Astrocyte (in vitro differentiated cells and primary cell): ENCODE measurements around the gene COX20. TPM values are rescaled to one million over a fixed set of nuclear protein-coding genes. Genes with fewer than 3 reads are reported as not detected.
"Not testable (repeated sequence)": the region's sequence is repeated elsewhere in the genome, so short reads cannot be mapped to it uniquely, and the experiment has no call there.

ENCODE experiments used
- DNase-seq: peaks from one replicate; pipeline ENCODE4 v3.0.0-alpha.2; 2010; ENCODE audit warnings: low read depth
- FAIRE-seq: peaks from 2 replicates; lab custom pipeline; 2011; peaks lifted over from hg19 to GRCh38; lab: Jason Lieb, UNC
- H2AFZ ChIP-seq: 2 replicates; pipeline ENCODE4 v1.6.0; 2012; ENCODE audit warnings: low read depth, low read length, inconsistent platforms
- H3K27ac ChIP-seq: 2 replicates; pipeline ENCODE4 v1.5.1; 2011; ENCODE audit warnings: low read depth, low read length, inconsistent platforms
- H3K27me3 ChIP-seq: 2 replicates; pipeline ENCODE4 v1.6.0; 2011; ENCODE audit warnings: low read length, inconsistent platforms; ENCODE audit not compliant: insufficient read depth
- H3K36me3 ChIP-seq: 2 replicates; pipeline ENCODE4 v1.5.1; 2011; ENCODE audit warnings: low read length, inconsistent platforms; ENCODE audit not compliant: insufficient read depth
- H3K4me1 ChIP-seq: 2 replicates; pipeline ENCODE4 v1.5.1; 2011; ENCODE audit warnings: low read length, inconsistent platforms; ENCODE audit not compliant: insufficient read depth
- H3K4me2 ChIP-seq: 2 replicates; pipeline ENCODE4 v1.6.0; 2012; ENCODE audit warnings: low read length, inconsistent platforms
- H3K4me3 ChIP-seq: 2 replicates; pipeline ENCODE4 v1.5.1; 2011; ENCODE audit warnings: low read depth, mild to moderate bottlenecking, low read length, inconsistent platforms; ENCODE audit not compliant: insufficient read depth
- H3K79me2 ChIP-seq: 2 replicates; pipeline ENCODE4 v1.6.0; 2012; ENCODE audit warnings: mild to moderate bottlenecking, low read length, inconsistent platforms; ENCODE audit not compliant: insufficient read depth
- H3K9ac ChIP-seq: 2 replicates; pipeline ENCODE4 v1.6.0; 2012; ENCODE audit warnings: mild to moderate bottlenecking, low read length, inconsistent platforms
- H3K9me3 ChIP-seq: 2 replicates; pipeline ENCODE4 v1.5.1; 2012; ENCODE audit warnings: low read depth, mild to moderate bottlenecking, low read length, inconsistent platforms; ENCODE audit not compliant: insufficient read depth
- H4K20me1 ChIP-seq: 2 replicates; pipeline ENCODE4 v1.6.0; 2012; ENCODE audit warnings: low read length, inconsistent platforms; ENCODE audit not compliant: insufficient read depth
- H3K27ac Mint-ChIP-seq: one replicate; pipeline ENCODE4 v1.8.0; 2021; ENCODE audit warnings: mild to moderate bottlenecking, mixed read lengths; ENCODE audit not compliant: unreplicated experiment
- H3K27me3 Mint-ChIP-seq: one replicate; pipeline ENCODE4 v1.8.0; 2021; ENCODE audit warnings: low read depth, mixed read lengths; ENCODE audit not compliant: unreplicated experiment
- H3K36me3 Mint-ChIP-seq: one replicate; pipeline ENCODE4 v1.8.0; 2021; ENCODE audit warnings: low read depth, mixed read lengths; ENCODE audit not compliant: unreplicated experiment
- H3K4me1 Mint-ChIP-seq: one replicate; pipeline ENCODE4 v1.8.0; 2021; ENCODE audit warnings: low read depth, mixed read lengths; ENCODE audit not compliant: unreplicated experiment
- H3K4me3 Mint-ChIP-seq: one replicate; pipeline ENCODE4 v1.8.0; 2021; ENCODE audit warnings: mild to moderate bottlenecking, moderate library complexity, mixed read lengths; ENCODE audit not compliant: unreplicated experiment
- H3K9me3 Mint-ChIP-seq: one replicate; pipeline ENCODE4 v1.8.0; 2021; ENCODE audit warnings: mild to moderate bottlenecking, mixed read lengths; ENCODE audit not compliant: unreplicated experiment
- EZH2 ChIP-seq: IDR thresholded peaks from 2 replicates; pipeline ENCODE4 v1.6.1; 2012; ENCODE audit warnings: mild to moderate bottlenecking, low read length, inconsistent platforms; ENCODE audit not compliant: insufficient read depth
- total RNA-seq: library from RNA; stranded (reverse); gene quantifications from 2 replicates; pipeline ENCODE4 v1.2.1, GENCODE V29; 2021
- TF ChIP-seq, protein P1 (sequence below): IDR thresholded peaks from 2 replicates; pipeline ENCODE4 v1.5.1; 2011; ENCODE audit warnings: low read depth, mild to moderate bottlenecking, inconsistent platforms, low read length, moderate library complexity; ENCODE audit not compliant: insufficient read depth

COX20 gene
- total RNA-seq, 1 donor from 2014 or later = 51.0 TPM

DNA sequence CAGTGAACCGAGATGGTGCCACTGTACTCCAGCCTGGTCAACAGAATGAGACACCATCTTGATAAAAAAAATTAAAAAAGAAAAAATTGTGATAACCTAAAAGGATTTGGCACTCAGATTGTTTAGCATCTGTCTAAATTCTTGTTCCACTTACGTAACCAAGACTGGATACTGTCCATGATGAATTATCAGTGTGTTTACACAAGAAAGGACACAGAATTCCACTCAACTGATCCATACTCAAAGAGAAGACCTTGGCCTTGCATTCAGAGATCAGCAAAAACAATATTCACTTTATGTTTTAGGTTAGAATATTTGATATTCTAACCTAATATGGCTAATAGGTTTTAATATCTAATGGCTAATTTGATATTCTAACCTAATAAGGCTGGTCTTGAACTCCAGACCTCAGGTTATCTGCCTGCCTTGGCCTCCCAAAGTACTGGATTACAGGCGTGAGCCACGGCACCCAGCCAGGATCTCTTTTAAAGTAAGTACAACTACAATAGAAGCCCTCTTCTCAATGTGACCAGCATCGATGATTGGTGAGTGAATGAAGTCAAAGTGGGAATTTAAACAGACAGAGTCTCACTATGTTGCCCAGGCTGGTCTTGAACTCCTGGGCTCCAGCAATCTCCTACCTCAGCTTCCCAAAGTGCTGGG, 43.1 kb upstream of the COX20 start:
- no peak overlapping the region for H3K4me2 ChIP-seq
- no peak for TF ChIP-seq EZH2
- TF ChIP-seq, protein P1, sequence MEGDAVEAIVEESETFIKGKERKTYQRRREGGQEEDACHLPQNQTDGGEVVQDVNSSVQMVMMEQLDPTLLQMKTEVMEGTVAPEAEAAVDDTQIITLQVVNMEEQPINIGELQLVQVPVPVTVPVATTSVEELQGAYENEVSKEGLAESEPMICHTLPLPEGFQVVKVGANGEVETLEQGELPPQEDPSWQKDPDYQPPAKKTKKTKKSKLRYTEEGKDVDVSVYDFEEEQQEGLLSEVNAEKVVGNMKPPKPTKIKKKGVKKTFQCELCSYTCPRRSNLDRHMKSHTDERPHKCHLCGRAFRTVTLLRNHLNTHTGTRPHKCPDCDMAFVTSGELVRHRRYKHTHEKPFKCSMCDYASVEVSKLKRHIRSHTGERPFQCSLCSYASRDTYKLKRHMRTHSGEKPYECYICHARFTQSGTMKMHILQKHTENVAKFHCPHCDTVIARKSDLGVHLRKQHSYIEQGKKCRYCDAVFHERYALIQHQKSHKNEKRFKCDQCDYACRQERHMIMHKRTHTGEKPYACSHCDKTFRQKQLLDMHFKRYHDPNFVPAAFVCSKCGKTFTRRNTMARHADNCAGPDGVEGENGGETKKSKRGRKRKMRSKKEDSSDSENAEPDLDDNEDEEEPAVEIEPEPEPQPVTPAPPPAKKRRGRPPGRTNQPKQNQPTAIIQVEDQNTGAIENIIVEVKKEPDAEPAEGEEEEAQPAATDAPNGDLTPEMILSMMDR = no peak

DNA sequence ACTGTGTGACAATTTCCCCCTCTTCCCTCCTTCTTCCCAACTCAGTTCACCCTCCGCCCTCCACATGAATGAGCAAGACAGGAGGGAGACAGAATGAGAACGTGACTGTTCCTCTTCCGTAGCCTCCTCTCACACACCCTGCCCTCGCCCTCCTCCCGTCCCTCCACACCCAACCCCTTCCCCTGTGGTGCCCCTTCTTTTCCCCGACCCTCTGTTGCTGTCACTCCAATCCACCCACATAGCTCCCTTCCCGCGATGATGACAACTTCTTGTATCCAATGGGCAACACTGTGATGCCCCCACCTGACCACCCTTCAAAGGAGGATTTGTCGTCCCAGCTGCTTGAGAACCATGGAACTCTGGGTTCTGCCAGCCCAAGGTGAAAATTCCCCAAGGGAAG, 41.4 kb upstream of the COX20 start:
- Histone ChIP-seq H3K79me2 (no peaks in the 10 kb centered on the region), H3K9ac (no peak overlapping the region), H4K20me1 (no peaks in the 10 kb centered on the region), H2AFZ (no peak overlapping the region), H3K36me3 (no peaks in the 10 kb centered on the region), H3K27me3 (peaks cover 6% of the 10 kb centered on the region), H3K4me3 (no peak overlapping the region), H3K27ac (no peak overlapping the region), H3K4me2 (no peak overlapping the region), H3K4me1 (no peaks in the 10 kb centered on the region), H3K9me3 (no peaks in the 10 kb centered on the region)
- H3K36me3 Mint-ChIP-seq = no peaks in the 10 kb centered on the region
- no peak overlapping the region for H3K4me3 Mint-ChIP-seq
- H3K27ac Mint-ChIP-seq = no peak overlapping the region
- FAIRE-seq (no peak), DNase-seq (no peak)
- no peaks in the 10 kb centered on the region for H3K27me3 Mint-ChIP-seq
- no peaks in the 10 kb centered on the region for H3K4me1 Mint-ChIP-seq
- TF ChIP-seq, protein P1 = no peak
- TF ChIP-seq EZH2 = no peak
- H3K9me3 Mint-ChIP-seq = no peaks in the 10 kb centered on the region

More for the DNA sequence above, 43.1 kb upstream of the COX20 start:
- Mint-ChIP-seq H3K9me3 (no peaks in the 10 kb centered on the region), H3K36me3 (no peaks in the 10 kb centered on the region), H3K27ac (no peak overlapping the region), H3K27me3 (no peaks in the 10 kb centered on the region), H3K4me3 (no peak overlapping the region), H3K4me1 (no peaks in the 10 kb centered on the region)
- H3K27me3 ChIP-seq = peaks cover 7% of the 10 kb centered on the region
- H3K4me1 ChIP-seq = no peaks in the 10 kb centered on the region
- H3K9me3 ChIP-seq = no peaks in the 10 kb centered on the region
- no peak overlapping the region for H3K9ac ChIP-seq
- no peak overlapping the region for H2AFZ ChIP-seq
- no peak for FAIRE-seq
- no peaks in the 10 kb centered on the region for H4K20me1 ChIP-seq
- DNase-seq = peak; percentile 70
- no peaks in the 10 kb centered on the region for H3K79me2 ChIP-seq
- H3K27ac ChIP-seq = no peak overlapping the region
- no peaks in the 10 kb centered on the region for H3K36me3 ChIP-seq
- no peak overlapping the region for H3K4me3 ChIP-seq

DNA sequence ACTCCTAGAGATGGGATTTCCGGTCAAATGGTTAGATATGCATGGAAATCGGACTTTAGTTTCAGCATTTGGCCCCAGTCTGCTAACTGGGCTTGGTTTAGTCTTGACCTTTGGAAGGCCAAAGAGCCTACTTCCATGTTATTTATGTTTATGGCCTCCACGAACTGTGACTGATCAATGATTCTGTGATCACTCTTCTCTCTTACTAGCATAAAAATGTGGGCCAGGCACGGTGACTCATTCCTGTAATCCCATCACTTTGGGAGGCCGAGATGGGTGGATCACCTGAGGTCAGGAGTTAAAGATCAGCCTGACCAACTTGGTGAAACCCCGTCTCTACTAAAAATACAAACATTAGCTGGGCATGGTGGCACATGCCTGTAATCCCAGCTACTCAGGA, 40.9 kb upstream of the COX20 start:
- not testable (repeated sequence) for FAIRE-seq, H3K4me1 Mint-ChIP-seq, DNase-seq, H3K4me2 ChIP-seq, H3K27me3 ChIP-seq, H3K4me3 Mint-ChIP-seq, H3K9me3 Mint-ChIP-seq, H3K36me3 ChIP-seq, H3K9me3 ChIP-seq, H3K79me2 ChIP-seq, H2AFZ ChIP-seq, H3K27ac Mint-ChIP-seq, H3K9ac ChIP-seq, H3K36me3 Mint-ChIP-seq, H3K27me3 Mint-ChIP-seq, H4K20me1 ChIP-seq, H3K27ac ChIP-seq, H3K4me1 ChIP-seq, H3K4me3 ChIP-seq
